Activated T-cell treated with anti-CD3 and anti-CD28 coated beads for 1 hour (primary cell): Measurements from ENCODE around the gene CAPN14.

Experiments used
- DNase-seq: peaks from one replicate; pipeline ENCODE4 v3.0.0-alpha.2; 2020; ENCODE audit warnings: low read depth

CAPN14 gene, protein sequence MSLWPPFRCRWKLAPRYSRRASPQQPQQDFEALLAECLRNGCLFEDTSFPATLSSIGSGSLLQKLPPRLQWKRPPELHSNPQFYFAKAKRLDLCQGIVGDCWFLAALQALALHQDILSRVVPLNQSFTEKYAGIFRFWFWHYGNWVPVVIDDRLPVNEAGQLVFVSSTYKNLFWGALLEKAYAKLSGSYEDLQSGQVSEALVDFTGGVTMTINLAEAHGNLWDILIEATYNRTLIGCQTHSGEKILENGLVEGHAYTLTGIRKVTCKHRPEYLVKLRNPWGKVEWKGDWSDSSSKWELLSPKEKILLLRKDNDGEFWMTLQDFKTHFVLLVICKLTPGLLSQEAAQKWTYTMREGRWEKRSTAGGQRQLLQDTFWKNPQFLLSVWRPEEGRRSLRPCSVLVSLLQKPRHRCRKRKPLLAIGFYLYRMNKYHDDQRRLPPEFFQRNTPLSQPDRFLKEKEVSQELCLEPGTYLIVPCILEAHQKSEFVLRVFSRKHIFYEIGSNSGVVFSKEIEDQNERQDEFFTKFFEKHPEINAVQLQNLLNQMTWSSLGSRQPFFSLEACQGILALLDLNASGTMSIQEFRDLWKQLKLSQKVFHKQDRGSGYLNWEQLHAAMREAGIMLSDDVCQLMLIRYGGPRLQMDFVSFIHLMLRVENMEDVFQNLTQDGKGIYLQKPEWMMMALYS

DNA sequence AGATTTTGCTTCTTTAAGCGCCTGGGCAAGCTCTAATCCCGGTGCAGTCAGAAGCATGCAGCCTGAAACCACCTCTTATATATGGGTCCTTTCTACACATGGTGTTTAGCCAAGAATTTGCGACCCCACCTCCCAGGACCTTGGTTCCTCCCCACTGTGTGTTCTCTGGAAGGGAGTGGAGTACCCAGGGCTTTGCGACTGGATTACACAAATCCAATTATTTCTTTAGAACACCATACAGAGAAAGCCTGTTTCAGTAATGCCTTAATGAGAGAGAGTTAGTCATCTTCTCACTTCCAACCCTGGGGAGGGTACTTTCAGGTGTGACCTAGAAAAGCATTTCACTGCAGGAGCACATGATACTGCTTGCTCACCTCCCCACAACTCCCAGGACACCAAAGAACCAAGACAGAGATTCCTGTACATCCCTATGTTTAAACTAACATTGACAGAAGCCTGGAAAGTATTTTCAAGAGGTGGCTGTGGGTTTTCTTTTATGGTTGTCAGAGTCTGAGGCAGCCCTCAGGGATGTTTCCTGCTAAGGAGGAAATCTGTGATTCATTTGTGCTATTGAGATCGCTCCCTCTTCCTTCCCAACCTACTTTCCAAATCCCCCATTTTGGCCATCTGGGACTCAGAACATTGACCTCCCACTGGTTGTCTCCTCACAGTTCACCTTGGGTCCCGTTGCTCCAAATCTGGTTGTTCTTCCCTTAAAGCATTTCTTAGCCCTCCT, at the start of gene CAPN14:
Gene CAPN14 (minus strand): TSS at position 51 of the 736 bp plus-strand sequence. CDS start 12,068 bp downstream, outside the sequence.
- DNase-seq, result no peak

DNA sequence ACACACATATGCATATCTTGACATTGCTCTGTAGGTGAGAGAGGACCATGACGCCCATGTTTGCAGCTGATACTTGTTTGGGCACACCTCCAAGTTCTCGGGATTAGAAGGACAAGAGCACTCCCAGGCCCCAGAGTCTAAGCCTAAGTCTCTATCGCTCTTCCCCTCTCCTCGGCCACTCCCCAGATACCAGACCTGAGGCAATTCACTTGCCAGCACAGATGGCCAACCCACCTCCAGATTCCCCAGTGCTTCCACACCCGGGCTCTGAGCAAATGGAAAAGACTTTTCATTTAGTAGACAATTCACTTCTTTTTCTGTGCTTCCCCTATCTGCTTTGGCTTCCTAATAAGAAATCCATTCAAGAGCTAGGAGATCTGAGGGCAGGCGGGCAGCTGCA, 49.5 kb upstream of the CAPN14 start:
- no peak for DNase-seq

DNA sequence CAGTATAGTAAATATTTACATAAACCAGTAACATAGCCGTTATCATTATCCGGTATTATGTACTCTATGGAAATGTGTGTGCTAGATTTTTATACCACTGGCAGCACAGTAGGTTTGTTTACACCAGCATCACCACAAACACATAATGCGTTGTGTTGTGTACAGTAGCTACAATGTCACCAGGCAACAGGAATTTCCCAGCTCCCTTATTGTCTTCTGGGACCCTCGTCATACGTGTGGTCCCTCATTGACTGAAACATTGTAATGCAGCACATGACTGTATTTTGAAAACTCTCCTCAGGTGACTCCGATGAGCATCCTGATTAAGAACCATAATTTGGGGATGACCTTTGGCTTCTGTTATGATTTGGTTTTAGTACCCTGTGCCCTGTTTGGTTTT, 47.9 kb upstream of the CAPN14 start:
- no peak for DNase-seq

DNA sequence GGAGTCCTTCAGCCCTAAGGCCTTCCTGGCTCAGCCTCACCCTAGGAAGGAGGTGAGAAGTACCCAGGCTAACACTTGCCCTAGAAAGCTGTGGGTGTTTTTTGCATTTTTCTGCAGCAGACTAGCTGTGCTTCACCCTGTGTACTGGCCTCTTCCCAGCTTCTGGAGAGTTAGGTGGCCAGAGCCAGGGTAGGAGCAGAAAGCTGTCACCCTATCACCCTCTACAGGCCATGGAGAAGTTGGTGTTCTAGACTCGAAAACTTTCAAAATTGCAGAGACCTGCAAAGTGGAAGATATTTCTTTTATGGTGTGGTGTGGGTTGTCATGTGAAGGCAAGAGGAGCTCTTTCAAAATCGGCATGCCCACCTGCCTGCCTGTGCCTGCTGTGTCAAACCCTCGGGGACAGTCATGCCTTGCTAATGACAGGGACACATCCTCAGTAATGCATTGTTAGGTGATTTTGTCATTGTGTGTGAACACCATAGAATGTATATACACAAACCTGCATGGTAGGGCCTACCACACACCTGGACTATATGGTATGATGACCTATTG, 46.4 kb upstream of the CAPN14 start:
- no peak for DNase-seq

DNA sequence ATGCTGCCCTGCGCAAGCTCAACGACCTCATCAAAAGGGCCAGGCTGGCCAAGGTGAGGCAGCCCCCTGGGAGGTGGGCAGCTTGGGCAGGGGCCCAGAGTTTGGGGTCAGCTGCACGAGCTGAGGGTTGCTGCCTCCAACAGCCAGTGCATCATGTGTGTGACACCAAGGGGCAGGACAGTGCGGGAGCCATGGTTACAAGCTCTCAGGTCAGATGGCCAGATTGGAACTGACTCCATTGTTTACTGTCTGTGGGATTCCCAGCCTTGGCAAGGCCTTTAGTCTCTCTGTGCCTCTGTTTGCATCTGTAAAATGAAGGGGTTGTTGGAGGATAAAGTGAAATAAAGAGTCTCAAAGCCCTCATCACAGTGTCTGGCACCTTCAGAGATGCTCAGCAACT, 43.6 kb upstream of the CAPN14 start:
- DNase-seq, result no peak

DNA sequence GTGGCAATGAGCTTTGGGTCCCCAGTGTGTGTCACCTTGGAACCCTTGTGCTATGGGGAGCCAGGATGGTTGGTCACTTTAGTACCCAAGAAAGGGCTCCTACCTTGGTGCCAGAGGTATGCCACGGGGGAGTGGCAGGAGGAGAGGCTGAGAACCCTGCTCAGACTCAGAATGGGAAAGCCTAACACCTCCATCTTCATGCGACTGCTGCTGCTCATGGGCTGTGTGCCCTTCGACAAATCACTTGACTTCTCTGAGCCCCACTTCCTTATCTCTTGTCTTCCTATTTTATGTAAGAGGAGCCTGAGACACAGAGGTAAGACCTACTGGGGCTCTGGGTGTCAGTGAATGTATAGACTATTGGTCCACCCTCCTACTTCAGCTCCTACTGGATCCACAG, 41.8 kb upstream of the CAPN14 start:
- no peak for DNase-seq

DNA sequence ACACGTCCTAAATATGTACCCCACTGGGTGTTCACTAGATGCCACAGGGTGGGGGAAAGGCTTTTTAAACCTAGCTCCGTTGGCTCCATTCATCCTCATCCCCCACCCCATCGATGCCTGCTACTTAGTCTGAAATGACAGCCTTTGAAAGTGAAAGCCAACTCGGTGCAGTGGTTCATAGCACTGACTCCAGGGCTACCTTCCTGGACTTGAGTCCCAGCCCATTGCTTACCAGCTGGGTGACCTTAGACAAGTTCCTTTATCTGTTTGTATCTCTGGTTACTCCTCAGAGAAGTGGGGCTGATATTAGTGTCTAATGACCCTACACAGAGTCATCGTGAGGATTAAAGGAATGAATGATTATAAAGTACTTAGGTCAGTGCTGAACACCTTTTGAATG, 41.0 kb upstream of the CAPN14 start:
- no peak for DNase-seq

DNA sequence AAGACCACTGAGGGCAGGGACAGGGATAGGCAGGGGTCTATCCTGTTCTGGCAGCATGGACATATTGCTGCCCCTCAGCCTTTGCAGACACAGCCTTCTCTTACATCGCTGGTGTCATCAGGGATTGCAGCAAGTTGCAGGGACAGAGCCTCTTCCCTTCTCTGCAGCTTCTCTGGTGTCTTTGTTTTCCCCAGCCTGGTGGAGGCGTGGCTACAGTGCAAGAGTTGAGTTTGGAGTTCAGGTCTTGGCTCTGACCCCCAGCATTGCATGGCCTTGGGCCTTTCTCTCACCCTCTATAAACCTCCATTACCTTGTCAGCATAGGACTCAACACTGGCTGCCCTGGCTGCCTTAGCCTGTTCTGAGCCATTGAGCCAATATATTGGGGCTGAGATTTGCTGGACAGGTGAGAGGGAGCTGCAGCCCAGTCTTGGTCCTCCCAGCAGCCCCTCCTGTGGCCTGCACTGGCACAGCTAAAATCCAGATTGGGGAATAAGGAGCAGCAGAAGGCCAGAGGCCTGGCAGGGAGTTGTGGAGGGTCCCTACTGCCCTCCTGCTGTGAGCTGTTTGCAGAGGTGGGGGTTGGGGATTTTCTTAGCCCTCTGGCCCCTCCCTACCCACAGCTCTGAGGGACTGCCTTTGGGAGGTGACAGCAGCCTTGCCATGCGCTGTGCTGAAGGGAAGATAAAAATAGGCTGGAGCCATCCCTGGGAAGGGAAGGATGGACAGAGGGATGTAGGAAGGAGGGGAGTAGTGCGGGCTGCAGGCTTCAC, 39.5 kb upstream of the CAPN14 start:
- no peak for DNase-seq

DNA sequence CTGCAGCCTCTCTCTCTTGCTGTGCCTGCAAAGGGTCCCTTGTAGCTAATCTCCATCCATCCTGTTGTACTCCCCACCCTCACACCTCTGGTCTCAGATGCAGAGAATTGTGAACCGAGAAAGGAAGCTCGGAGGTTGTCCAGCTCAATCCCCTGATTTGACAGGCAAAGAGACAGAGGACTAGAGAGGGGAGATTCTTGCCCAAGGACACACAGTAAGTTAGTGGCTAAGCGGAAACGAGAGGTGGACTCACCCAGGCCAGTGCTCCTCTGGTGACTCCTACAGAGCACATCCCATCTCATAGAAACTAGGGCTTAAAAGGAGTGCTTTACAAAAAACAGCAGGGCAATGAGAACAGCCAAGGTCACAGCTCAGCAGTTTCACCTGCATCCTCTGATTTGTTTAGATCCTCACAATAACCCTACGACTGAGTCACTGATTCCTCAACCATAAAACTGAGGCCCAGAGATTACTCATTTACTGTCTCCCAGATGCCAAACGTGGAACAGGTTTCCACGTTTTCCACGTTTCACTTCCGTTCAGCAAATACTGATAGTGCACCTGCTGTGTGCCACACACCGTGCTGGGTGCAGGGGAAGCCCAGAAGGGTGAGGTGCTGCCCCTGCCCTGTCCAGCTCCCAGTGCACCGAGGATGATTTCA, 38.7 kb upstream of the CAPN14 start:
- no peak for DNase-seq

DNA sequence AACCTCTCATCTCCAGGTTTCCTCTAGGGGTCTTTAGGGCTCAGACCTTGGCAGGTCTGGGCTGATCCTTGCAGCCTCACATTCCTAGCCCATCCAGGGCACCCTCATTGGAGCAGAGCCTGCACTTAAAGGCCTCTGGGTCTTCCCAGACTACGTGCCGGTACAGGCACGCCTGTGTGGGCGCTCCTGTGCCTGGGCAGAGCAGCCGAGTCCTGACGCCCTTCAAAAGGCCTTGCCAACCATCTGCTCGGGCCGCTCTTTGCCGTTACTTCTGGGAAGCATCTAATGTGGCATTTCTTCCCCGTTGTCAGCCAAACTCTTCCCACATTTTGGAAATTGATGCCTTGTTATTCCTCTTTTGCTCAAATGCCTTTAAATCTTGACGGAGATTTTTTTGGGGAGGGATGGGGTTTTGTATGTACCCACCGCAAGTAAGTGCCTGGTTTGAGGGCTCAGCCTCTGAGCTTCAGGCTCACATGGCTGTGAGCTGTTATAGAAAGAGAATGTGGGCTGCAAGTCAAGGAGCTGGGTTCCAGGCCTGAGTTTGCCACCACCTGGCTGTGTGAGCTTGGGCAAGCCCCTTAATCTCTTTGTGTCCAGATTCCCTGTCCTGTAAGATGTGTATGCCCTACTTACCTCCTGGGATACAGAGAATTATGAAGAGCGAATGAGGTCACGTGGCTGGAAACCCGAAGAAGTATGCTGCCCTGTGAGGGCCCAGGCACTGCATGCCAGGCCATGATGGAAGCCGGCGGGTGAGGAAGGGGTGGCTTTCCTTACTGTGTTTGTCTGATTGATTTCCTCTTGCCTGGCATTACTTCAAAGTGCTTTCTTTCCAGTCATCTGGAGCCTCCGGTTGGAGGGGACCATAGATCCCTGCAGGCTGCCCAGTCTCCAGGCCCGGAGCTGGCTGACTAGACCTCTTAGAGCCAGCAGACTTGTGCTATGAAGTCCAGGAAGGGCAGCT, 37.2 kb upstream of the CAPN14 start:
- DNase-seq, result no peak

DNA sequence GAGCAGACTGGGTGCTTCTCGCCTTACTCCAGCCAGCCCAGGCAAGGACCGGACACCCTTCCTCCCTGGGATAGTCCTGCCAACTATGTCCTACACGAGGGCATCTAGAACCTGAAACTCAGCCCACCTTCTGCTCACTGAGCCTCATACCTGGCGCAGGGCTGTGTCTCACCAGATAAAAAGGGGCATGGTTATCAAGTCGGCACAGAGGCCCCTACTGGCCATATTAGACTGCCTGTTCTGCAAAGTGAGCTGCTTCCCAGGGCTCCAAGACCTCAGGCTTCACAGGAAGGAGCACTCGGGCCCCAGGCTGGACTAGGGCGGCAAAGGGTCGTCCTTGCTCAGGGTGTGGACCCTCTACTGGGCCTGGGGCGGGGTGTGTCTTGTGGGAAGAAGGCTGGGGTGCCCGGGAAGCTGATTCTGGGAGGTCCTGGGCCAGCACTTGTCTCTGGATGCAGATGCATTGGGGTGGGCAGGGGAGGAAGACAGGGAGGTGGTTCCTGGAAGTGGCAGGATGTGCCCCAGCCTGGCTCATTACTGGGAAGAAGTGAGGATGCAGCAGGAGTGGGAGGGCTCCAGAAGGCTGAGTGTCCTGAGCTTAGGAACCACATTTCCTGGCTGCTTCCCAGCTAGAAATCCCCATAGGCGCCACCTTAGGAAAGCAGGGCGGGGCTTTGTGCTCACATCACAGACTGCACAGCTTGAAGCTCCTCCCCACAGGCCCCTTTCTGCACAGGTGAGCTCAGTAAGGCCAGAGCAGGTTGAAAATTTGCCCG, 36.2 kb upstream of the CAPN14 start:
- DNase-seq, result no peak

DNA sequence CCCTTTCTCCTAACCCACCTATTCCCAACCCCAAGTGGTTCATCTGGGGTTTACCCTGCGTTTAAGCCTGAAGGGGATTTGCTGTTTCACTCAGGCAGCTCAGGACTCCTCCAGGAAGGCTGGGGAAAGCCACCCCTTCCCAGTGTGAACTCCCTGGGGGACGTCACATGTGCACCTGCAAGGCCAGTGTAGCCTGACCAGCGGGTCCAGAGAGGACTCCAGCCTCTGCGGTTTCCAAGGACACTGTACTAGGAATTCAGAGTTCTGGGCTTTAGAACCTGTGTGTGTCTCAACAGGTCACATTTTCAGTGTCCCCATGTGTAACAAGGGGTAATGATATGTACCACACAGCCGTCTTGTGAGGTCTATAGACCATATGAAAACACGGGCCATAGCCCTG, 34.5 kb upstream of the CAPN14 start:
- no peak for DNase-seq

DNA sequence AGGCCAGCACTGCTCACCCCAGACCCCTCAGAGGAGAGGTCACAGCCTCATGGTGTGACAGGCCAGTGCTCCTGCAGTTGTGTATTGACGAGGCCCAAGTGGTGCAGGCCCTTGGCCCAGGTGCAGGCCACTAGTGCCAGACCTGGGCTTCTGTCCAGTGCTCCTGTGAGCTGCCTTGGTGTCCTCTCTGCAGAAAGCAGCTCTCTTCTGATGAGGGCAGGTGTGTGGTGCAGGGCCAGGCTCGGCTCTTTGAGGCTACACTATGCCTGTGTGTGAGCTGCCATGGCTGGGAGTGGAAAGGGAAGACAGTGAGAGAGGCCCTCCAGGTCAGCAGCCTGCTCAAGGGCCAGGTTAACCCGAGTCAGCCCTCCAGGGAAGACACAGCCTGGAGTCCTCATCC, 33.7 kb upstream of the CAPN14 start:
- DNase-seq, result no peak

DNA sequence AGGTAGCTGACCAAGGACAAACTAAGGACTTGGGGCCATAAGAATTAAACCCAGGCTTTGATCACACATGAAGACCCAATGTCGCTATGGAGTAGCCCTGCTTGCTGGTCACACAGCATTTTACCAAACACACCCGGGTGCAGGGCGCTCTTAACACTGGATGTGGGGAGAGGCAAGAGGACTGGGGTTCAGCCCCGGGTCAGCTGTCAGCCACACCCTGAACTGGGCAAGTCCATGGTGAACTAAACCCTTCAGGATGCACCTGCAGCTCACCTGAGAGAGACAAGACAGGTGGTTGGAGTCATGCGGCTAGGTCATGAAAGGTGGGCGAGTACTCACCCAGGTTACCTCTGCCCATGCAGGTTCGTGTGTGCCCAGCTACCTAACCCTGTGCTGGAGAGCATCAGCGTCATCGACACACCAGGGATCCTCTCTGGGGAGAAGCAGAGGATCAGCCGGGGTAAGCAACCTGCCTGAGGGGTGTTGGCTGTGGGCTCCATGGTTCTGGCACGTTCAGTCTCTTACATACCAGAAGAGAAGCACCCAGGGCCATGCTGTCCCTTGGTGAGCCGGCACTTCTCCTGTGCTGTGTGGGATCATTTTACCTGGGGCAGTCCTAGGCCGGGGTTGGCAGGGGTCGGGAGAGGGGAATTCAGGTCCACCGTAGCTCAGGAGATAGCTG, 31.8 kb upstream of the CAPN14 start:
- DNase-seq, result no peak

DNA sequence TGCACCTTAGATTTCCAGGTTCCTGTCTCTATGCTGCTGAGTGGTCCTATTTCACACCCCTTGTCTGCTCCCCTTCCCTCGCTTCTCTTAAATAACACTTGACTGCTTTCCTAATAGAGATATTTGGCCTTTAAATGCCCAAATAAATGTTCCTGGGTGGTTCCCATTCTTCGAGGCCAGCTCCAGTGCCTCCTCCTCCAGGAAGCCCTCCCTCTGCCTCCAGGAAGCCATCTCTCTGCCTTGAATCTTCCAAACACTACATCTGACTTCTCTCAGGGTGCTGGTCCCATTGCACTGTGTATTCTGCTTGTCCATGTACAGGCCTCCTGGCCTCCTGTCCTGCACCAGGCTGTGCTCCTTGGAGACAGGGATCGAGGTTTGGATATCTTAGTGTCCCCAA, 30.8 kb upstream of the CAPN14 start:
- DNase-seq, result no peak

DNA sequence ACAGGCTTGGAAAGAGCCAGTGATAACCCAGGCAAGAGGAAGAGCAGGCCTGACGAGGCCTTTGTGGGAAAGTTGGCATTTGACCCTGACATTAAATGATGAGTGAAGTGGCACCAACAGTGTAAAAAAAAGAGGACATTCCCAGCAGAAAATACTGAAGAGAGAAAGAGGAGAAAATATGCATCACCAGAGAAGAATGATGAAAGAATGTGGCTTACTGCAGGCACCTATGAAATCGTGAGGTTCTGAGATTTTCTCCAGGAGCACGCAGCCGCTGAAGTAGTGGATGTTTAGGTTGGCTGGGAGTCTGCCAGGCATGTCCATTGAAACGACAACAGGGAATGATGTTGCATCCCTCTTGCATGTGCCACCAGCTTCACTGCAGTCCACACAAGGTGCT, 30.4 kb upstream of the CAPN14 start:
- no peak for DNase-seq

DNA sequence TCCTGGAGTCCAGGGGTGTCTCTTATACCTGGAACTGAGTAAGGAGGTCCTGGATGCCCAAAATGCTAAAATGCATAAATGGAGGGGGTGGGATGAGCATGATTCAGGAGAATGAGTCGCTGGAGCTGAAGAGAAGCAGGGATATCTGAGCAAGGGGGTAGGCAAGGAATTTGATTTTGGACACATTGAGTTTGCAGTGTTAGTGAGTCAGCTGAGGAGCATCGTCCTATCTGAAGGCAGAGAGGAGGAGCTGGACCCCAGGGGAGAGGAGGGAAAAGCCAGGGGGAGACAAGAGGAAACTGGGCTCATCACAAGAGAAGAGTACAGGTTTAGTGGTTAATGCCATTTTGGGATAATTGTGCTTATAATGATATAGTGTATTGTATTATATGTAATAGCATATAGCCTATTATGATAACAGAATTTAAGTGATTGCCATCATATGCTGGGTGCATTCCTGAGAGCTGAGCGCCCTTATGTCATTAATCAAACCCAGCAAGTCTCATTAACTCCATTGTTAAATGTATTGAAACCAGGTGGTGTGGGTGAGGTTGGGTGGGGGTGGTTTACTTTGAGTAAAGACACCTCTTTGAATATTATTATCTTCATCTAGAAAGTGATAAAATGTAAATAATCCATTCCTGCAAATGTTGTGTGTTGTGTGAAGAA, 29.0 kb upstream of the CAPN14 start:
- DNase-seq, result no peak

DNA sequence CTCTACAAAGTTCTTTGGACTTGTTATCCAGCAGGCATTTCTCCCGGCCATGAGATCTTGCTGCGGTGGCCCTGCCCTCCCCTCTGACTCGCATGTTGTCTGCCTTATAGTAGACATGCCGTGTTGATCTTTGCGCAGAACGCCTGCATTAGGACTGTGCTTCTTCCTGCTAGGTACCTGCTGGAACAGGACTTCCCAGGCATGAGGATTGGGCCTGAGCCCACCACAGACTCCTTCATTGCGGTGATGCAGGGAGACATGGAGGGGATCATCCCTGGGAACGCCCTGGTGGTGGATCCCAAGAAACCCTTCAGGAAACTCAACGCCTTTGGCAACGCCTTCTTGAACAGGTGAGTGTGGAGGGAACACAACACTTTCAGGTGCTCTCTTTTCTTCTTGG, 26.8 kb upstream of the CAPN14 start:
- no peak for DNase-seq
